IMR-90 (cell line): Measurements from ENCODE around the gene MTOR.

Source experiments
- BHLHE40 ChIP-seq: fragments of 150-350 bp; IDR thresholded peaks from 2 replicates; pipeline ENCODE4 v1.6.1; 2016; ENCODE audit warnings: mild to moderate bottlenecking, low read depth, low read length
- CEBPB ChIP-seq: IDR thresholded peaks from 2 replicates; pipeline ENCODE4 v1.6.1; 2012; ENCODE audit warnings: low read depth, low read length, improper control_type of control experiment
- CHD1 ChIP-seq: IDR thresholded peaks from 2 replicates; pipeline ENCODE4 v1.6.1; 2012; ENCODE audit warnings: low read depth, low read length, improper control_type of control experiment
- CTCF ChIP-seq: conservative IDR thresholded peaks from 2 replicates; pipeline ENCODE4 v1.5.1; 2012; ENCODE audit warnings: mild to moderate bottlenecking, low read depth, low read length, improper control_type of control experiment
- ELK1 ChIP-seq: fragments of 150-350 bp; IDR thresholded peaks from 2 replicates; pipeline ENCODE4 v1.6.1; 2016; ENCODE audit warnings: low read depth, mild to moderate bottlenecking, low read length, moderate library complexity, borderline replicate concordance
- FOS ChIP-seq: fragments of 150-350 bp; IDR thresholded peaks from 2 replicates; pipeline ENCODE4 v1.6.1; 2016; ENCODE audit warnings: low read depth, low read length
- MAFK ChIP-seq: IDR thresholded peaks from 2 replicates; pipeline ENCODE4 v1.6.1; 2012; ENCODE audit warnings: low read depth, low read length, improper control_type of control experiment
- MAZ ChIP-seq: IDR thresholded peaks from 2 replicates; pipeline ENCODE4 v1.6.1; 2012; ENCODE audit warnings: low read depth, mild to moderate bottlenecking, low read length, improper control_type of control experiment, moderate library complexity, borderline replicate concordance
- NFE2L2 ChIP-seq: fragments of 150-350 bp; IDR thresholded peaks from 2 replicates; pipeline ENCODE4 v1.6.1; 2016; ENCODE audit warnings: low read depth, mild to moderate bottlenecking, low read length
- POLR2A ChIP-seq: IDR thresholded peaks from 2 replicates; pipeline ENCODE4 v1.6.1; 2012; ENCODE audit warnings: mild to moderate bottlenecking, low read depth, low read length
- RAD21 ChIP-seq: IDR thresholded peaks from 2 replicates; pipeline ENCODE4 v1.6.1; 2012; ENCODE audit warnings: low read length, improper control_type of control experiment
- RFX5 ChIP-seq: IDR thresholded peaks from 2 replicates; pipeline ENCODE4 v1.8.0; 2012; ENCODE audit warnings: low read depth, mild to moderate bottlenecking, low read length, moderate library complexity
- SMC3 ChIP-seq: fragments of 150-350 bp; IDR thresholded peaks from 2 replicates; pipeline ENCODE4 v1.6.1; 2016; ENCODE audit warnings: low read depth, mild to moderate bottlenecking, antibody characterized with exemption, low read length, moderate library complexity
- USF2 ChIP-seq: fragments of 150-350 bp; IDR thresholded peaks from 2 replicates; pipeline ENCODE4 v1.6.1; 2017; ENCODE audit warnings: mild to moderate bottlenecking, antibody characterized with exemption, low read length, low read depth

- no peak for TF ChIP-seq CTCF
- TF ChIP-seq USF2 = no peak
- TF ChIP-seq CEBPB = no peak
- no peak for TF ChIP-seq SMC3
- TF ChIP-seq POLR2A = no peak
- TF ChIP-seq RAD21 = no peak
- TF ChIP-seq BHLHE40 = no peak
- TF ChIP-seq RFX5 = no peak
- no peak for TF ChIP-seq MAZ
- no peak for TF ChIP-seq MAFK
- TF ChIP-seq NFE2L2 = no peak
- no peak for TF ChIP-seq FOS
- TF ChIP-seq ELK1 = no peak
- no peak for TF ChIP-seq CHD1
Measured at GRCh38 chr1:11131816-11132215, 130.5 kb downstream of the MTOR start.
